Measurements from ENCODE around the gene KRTAP1-3. TPM values are rescaled to one million over a fixed set of nuclear protein-coding genes. Genes with fewer than 3 reads are reported as not detected.

Gene KRTAP1-3
- total and polyA plus RNA-seq, 8 donors: not detected

- Histone ChIP-seq H3K9me3 (no peaks in the 10 kb centered on the region), H3K27me3 (no peaks in the 10 kb centered on the region), H3K4me3 (no peak overlapping the region), H3K36me3 (no peaks in the 10 kb centered on the region), H3K4me1 (no peaks in the 10 kb centered on the region), H3K27ac (no peak overlapping the region)
- DNase-seq (no peak), ATAC-seq (no peak)
- intact Hi-C loops (cut with DNase I): no loop called here
- no peak for TF ChIP-seq CTCF (IDR thresholded peaks at IDR 0.05)
These were observed 22.2 kb downstream of the KRTAP1-3 start for GRCh38 chr17:41012326-41013120.

- Histone ChIP-seq H3K27me3 (no peaks in the 10 kb centered on the region), H3K36me3 (no peaks in the 10 kb centered on the region), H3K4me3 (no peak overlapping the region), H3K27ac (no peak overlapping the region), H3K9me3 (no peaks in the 10 kb centered on the region), H3K4me1 (no peaks in the 10 kb centered on the region)
- ATAC-seq (no peak), DNase-seq (no peak)
- intact Hi-C loops (cut with DNase I): no loop called here
- no peak for TF ChIP-seq CTCF (IDR thresholded peaks at IDR 0.05)
These were observed 24.2 kb downstream of the KRTAP1-3 start for GRCh38 chr17:41010441-41010840.

DNA sequence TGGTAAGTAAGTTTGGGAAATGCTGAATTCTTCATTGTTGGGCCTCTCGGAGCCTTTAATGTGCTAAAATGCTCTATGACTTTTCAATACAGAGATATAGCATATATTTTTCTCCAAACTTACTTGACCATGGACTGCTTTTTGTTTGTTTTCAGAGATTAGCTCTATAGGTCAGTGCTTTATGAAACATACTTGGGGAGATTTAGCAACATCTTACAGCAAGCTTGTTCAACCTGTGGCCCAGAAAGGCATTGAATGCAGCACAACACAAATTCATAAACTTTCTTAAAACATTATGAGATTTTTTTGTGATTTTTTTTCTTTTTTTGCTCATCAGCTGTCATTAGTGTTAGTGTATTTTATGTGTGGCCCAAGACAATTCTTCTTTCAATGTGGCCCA is 24.7 kb downstream of the KRTAP1-3 start:
- Histone ChIP-seq H3K27ac (no peak overlapping the region), H3K4me3 (no peak overlapping the region), H3K36me3 (no peaks in the 10 kb centered on the region), H3K4me1 (no peaks in the 10 kb centered on the region), H3K9me3 (no peaks in the 10 kb centered on the region), H3K27me3 (no peaks in the 10 kb centered on the region)
- TF ChIP-seq CTCF (IDR thresholded peaks at IDR 0.05): no peak
- intact Hi-C loops (cut with DNase I): no loop called here
- no peak for ATAC-seq
- no peak for DNase-seq

GRCh38 chr17:41009301-41009760 is 25.3 kb downstream of the KRTAP1-3 start:
- intact Hi-C loops (cut with DNase I): no loop called here
- DNase-seq (no peak), ATAC-seq (peak; percentile 93)
- H3K4me3 ChIP-seq: no peak overlapping the region
- no peaks in the 10 kb centered on the region for H3K36me3 ChIP-seq
- no peak for TF ChIP-seq CTCF (IDR thresholded peaks at IDR 0.05)
- no peaks in the 10 kb centered on the region for H3K4me1 ChIP-seq
- H3K27me3 ChIP-seq: no peaks in the 10 kb centered on the region
- no peak overlapping the region for H3K27ac ChIP-seq
- H3K9me3 ChIP-seq: no peaks in the 10 kb centered on the region

GRCh38 chr17:41008811-41009210 is 25.9 kb downstream of the KRTAP1-3 start, which contains the start of gene KRTAP3-1:
TSS of gene KRTAP3-1 (minus strand) at chr17:41009128. CDS start at chr17:41009074, 54 bp downstream.
- H3K36me3 ChIP-seq: no peaks in the 10 kb centered on the region
- H3K4me1 ChIP-seq: no peaks in the 10 kb centered on the region
- DNase-seq (peak in 1 of 4 donors; percentile 53), ATAC-seq (peak; percentile 19)
- intact Hi-C loops (cut with DNase I): no loop called here
- H3K9me3 ChIP-seq: no peaks in the 10 kb centered on the region
- no peaks in the 10 kb centered on the region for H3K27me3 ChIP-seq
- no peak for TF ChIP-seq CTCF (IDR thresholded peaks at IDR 0.05)
- no peak within 1 kb of the TSS for H3K27ac ChIP-seq
- no peak within 1 kb of the TSS for H3K4me3 ChIP-seq

All from left lung (tissue), 10 donors.